Stimulated activated CD8-positive, alpha-beta memory T cell treated with anti-CD3 and anti-CD28 coated beads, Interleukin-12 subunit alpha, Interleukin-12 subunit beta, amount 100 ng/mL, for 1 hour (primary cell): Measurements from ENCODE around the gene AGER.
"Not testable (repeated sequence)": the region's sequence is repeated elsewhere in the genome, so short reads cannot be mapped to it uniquely, and the experiment has no call there.

Experiments used
- DNase-seq: peaks from one replicate; pipeline ENCODE4 v3.0.0-alpha.2; 2020; ENCODE audit warnings: low read depth

AGER gene

DNA sequence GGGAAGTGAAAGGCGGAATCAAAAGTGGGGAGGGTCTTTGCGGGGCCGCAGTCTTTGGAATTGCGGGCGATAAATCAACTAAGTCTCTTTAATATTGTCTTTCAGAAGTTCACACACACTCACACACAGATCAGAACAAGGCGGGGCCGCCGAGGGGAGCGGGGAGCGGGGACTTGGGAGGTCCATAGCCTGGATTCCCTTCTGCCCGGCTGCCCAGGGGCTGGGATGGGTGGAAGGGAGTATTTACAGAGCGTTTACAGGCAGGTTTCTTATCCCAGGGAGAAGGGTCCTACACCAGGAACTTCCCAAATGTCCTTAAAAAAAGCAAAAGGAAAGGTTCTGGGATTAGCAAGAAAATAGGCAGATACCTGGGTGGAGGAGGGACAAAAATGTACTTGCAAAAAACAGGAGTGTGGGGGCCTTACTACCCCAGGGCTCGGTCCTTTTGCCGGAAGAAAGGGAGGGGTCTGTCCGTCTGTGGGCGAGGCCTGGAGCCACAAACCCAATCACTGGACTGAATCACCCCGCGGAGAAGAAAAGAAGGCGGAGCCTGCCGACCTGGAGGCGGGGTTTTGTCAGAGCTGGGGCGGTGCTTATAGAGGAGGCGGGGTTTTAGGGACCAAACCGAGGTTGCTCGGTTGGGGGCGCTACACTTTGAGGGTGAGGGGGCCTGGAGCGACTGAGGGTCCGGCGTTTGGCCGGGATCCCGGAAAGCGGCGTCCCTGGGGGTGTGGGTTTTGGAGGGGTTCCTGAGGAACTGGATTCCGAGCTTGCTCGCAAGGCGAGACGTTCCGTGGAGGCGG is 35.6 kb downstream of the AGER start:
- DNase-seq: peak; percentile 47

DNA sequence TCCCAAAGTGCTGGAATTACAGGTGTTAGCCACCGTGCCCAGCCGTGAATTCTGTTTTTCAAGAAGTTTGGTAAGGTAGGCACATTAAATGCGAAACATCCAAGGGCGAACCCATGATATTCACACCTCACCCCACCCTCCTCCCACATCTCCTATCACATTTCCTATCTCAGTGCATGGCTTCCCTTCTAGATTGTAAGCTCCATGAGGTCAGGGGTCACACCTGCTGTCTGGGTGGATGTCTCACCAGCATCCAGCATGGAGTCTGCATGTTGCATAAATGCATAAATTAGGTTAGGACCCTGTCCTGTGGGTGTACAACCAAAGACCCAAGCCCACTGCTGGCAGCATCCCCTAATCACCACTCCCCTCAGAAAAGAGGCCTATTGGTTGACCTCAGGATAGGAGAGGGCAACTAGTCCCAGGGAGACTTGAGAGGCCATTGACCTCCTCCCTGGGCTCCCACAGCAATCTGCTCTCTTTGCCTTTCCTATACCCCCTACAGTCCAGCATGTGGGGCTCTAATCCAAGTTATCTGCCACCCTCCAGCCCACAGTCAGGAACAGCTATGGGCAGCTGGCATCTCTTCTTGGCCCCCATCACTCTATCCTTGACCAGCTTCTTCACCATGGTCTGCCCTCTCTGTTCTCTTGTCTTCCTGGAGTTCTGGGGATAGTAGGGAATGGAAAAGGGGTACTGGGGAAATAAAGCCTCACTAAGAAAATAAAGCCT is 36.5 kb downstream of the AGER start:
- DNase-seq: no peak

DNA sequence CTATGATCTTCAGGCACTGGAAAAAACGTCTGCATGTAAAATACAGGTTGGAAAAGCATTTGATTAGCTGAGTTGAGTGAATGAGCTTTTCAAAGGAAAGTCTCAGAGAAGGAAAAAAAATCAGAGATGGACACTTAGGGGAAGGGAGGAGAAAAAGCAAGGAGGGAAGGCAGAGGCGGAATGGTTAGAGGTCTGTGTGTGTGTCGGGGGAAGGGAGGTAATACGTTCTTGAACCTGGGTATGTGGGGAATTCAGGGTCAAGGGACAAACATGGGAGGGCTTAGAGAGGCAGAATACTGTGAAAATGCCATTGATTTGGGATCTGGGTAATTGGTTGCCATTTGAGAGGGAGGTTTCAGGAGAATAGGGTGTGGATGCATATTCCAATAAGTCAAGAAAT is 37.4 kb downstream of the AGER start:
- DNase-seq: no peak

DNA sequence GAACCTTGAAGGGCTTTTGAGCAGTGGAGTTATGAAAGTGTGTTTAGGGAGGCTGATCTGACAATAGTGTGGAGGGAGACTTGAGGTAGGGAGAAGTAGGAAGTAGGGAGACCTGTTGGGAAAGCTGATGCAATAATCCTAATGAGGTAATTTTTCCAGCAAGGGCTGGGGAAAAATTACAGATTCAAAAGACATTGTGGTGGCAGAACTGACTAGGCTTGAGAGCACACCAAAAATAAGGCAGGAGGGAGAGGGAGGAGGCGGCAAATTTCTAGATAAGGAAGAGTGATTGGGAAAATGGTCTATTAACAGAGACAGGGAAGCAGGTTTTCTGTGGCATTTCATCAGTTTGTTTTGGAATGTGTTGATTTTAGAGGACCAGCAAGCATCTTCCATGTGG is 37.8 kb downstream of the AGER start:
- DNase-seq: no peak

DNA sequence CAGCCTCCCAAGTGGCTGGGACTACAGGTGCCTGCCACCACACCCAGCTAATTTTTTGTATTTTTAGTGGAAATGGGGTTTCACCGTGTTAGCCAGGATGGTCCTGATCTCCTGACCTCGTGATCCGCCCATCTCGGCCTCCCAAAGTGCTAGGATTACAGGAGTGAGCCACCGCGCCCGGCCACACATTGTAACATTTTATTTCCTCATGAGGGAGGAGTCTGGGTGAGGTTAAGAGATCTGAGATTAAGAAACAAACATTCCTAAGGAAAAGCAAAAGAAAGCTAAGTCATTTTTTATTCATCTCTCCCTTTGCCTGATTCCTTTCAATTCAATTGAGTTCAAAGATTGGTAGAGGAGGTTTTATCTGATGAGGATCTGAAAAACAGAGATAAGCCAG is 39.8 kb downstream of the AGER start:
- not testable (repeated sequence) for DNase-seq

DNA sequence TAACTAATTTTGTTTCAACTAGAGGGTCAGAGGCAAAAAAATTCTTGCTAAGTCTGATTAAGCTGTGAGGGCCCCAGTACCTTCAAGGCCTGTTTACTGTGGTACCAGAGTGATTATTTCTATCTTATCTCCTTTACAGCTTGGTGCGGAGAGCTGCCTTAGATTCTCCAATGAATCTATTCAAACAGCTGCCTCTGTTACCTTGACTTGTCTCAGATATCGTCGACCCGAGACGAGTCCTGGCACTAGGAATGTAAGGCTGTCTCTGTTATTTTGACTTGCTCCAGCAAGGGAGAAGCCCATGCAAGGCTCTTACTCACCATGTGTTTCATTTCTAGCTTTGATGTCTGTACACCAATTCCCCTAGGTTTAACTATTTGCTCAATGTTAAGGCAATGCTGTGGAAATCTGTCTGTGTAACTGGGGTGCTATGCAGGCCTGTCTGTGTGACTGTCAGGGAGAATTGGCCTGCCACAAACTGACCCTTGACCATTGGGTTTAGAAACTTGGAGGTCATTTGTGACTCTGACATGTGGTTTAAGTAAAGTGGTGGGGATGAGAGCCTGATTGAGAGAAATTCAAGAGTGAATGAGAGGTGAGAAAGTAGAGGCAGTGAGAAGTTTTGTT is 43.5 kb downstream of the AGER start:
- no peak for DNase-seq

DNA sequence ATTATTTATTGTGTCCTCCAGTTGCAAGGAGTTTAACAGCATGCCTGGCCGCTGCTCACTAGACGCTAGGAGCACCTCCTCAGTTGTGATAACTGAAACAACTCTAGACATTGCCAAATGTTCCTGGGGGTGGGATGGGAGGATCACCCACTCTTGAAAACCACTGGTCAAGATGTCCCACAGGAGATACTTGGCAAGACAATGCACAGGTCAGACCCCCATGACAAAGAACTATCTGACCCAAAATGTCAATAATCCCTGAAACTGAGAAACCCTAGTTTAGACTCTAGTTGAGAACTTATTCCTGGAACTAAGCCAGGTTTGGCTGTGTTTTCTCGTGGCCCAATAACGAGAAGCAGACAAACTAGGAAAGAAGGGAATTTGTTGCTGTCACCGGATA is 44.5 kb downstream of the AGER start:
- no peak for DNase-seq

DNA sequence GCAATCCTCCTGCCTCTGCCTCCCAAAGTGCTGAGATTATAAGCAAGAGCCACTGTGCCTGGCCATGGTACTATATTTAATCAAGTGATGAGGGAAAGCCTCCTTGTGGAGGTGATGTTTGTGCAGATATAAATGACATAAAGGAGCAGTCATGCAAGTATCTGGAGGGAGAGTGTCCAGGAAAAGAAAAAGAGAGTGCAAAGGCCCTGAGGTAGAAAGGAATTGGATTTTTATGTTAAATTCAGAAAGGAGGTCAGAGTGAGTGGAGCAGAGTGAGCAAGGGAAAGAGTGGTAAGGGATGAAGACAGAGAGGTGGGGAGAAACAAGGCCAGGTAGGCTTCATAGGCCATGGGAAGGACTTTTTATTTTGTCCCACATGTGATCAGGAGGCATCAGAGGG is 46.6 kb downstream of the AGER start:
- no peak for DNase-seq

DNA sequence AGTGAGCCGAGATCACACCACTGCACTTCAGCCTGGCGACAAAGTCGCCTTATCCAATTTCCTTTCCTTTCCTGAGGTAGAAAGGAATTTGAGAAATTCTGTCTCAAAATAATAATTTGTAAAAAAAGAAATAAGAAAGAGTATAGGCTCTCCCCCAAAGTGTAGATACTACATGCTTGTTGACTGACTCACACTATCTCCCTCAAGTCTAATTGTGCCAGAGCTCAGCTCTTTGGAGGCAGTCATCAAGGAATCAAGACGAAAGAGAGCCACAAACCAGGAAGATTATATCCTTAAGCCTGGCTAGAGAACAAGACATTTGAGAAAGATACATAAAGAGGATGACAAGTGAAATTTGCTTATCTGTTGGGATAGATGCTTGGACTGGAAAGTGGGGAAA is 50.3 kb downstream of the AGER start:
- DNase-seq: no peak

DNA sequence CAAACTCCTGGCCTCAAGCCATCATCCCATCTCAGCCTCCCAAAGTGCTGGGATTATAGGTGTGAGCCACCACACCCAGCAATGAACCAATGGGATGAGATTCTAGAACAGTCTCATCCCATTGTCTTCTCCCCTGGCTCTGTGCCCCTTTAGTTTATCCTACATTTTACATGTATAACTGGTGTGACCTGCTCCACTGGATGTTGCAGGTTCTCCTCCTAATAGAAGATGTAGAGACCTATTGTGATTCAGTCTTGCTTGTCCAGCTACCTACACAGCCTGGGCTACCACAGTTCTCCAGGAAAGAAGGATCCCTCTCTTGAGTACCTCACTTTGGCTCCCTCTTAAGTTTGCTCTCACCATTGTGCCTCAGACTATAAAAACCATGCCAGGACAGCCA is 51.9 kb downstream of the AGER start:
- no peak for DNase-seq

DNA sequence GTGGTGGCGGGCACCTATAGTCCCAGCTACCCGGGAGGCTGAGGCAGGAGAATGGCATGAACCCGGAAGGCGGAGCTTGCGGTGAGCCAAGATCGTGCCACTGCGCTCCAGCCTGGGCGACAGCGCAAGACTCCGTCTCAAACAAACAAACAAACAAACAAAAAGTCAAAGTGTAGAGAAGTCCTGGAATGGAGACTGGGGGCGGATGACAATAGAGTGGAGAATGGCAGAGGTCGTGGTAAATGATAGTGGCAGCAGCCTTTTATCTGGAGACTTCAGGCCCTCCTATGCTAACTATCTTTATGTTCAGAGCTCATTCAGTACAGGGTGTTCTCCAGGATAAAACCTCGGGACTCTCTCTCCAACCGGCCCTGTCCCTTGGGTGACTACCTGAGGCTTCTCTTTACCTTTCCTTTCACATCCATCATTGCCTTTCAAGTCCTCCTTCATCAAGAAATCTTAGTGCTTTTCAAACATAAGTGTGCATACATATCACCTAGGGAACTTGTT is 52.6 kb downstream of the AGER start:
- DNase-seq: no peak
